D341Med (cell line): ENCODE data around the gene JPH3.

ENCODE experiments used
- DNase-seq: peaks from one replicate; pipeline ENCODE4 v3.0.0; 2012; ENCODE audit warnings: low spot score

JPH3 gene

DNA sequence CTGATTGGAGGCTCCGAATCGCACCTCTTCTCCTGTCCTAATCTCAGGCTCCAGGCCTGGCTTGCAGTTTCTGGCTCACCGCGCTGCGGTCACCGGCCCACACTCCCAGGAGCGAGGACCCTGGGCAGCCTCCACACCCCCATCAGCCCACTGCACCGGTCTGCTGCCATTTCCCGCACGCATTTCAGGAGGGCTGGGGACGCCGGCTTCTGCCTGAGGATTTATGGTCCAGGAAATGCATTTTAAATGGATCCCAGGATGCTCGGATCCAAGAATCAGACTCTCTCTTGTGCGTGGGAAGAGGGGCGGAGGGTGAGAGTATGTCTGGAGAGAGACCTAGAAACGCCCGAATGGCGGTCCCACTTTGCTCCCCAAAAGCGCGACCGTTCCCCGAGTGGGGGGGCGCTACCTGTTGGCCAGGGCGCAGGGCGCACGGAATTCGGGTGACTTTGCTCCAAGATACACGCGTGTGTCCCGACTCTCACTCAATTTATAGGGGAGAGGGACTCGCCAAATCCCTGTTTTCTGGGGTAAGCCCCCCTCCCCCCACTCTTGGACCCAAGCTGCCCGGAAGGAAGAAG is 817 bp upstream of the JPH3 start:
- no peak for DNase-seq

DNA sequence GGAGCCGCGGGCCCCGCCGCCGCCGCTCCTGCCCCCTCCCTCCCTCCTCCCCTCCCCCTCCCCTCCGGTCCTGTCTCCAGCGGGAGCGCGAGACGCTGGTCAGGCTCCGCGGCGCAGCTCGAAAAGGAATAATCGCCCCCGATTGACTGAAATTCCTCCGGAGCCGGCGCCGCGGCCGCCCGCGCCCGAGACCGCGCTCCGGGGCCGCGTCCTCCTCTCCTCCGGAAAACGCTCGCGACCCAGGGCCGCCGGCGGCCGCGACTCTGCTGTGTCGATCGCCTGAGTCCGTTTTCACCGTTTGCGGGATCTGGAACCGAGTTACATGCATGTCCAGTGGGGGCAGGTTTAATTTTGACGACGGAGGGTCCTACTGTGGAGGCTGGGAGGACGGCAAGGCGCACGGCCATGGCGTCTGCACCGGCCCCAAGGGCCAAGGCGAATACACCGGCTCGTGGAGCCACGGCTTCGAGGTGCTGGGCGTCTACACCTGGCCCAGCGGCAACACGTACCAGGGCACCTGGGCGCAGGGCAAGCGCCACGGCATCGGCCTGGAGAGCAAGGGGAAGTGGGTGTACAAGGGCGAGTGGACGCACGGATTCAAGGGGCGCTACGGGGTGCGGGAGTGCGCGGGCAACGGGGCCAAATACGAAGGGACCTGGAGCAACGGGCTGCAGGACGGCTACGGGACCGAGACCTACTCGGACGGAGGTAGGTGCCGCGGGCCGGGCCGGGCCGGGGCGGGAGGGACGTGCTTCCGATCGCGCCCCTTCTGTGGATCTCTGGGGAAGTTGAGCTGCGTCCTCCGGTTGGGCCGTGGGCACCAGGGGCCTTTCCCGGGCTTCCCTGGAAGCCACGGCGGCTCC is 744 bp downstream of the JPH3 start:
- peak; percentile 75 for DNase-seq

DNA sequence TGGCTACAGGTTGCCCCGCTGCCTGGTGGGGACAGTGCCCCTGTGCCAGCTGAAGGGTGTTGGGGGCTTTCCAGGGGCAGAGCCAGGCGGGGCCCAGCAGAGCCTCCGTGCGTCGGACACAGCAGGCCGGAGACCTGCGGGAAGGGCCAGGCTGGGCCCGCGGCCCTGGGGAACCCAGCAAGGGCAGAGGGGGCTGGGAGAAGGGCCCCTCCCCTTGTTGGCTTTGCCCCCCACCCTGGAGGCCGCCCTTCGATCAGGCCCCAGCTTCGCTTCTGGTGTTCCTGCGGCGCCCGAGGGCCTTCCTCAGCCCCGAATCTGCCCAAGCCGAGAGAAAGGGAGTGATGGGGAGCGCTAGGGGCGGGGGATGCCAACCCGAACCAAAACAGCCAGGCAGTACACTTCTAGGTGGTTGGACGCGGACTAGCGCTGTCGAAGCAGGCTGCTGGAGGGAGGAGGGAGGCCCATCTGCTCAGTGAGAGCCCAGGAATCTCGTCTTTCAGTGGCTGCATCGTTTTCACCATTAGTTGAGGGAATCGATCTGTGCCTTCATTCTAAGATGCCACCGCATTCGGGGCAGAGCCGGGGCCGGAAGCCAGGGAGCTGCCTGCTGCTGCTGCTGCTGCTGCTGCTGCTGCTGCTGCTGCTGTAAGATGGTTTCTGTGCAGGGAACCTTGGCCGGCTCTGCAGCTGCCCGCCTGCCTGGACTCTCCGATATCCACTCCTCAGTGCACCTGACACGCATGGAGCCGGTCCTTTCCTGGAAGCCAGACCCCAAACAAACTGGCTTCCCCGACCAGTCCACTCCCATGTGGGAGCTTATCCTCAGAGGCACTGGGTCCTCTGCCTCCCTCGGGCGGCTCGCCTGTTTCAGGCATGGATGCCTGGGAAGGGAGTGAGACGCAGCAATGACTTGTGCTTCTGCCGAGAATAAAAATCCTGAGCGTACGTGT is 1.7 kb downstream of the JPH3 start:
- peak; percentile 60 for DNase-seq

DNA sequence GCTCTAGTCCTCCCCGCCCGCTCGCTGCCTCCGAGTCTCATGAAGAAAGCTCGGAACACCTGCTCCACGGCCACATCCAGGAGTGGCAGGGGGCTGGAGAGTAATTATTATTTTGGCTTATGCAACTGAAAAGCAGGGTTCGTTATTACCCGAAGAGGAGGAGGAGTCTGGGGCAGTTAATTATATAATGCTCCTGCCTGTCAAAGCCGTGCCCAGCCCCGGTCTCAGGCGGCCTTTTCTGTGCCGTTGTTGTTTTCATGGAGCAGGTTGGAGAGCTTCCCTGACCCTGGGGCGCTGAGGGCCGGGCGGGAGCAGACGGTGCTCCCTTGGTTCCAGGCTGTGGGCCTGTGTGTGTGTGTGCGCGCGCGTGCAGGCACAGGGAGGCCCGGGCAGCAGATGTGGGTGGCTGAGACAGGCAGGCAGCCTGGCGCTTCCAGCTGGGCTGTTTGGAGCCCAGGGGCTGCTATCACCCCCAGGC is 2.4 kb downstream of the JPH3 start:
- no peak for DNase-seq

DNA sequence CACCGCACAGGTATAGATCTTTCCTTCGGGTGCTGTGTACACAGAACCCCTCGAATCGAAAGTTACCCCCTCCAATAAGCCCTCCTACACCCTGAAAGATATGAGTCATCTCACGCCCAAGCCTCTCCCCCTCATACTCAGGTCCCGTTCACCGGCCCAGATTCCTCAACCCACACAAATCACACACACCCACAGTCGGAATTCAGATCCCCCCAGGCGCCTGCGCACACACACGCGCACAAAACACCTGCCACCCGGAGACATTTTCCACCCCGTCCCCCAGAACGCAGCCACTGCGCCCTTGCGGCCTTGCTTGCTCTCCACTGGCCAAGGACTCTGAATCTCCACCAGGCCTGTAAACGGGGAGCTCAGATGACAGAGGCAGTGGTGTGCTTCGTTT is 4.9 kb downstream of the JPH3 start:
- DNase-seq: no peak

DNA sequence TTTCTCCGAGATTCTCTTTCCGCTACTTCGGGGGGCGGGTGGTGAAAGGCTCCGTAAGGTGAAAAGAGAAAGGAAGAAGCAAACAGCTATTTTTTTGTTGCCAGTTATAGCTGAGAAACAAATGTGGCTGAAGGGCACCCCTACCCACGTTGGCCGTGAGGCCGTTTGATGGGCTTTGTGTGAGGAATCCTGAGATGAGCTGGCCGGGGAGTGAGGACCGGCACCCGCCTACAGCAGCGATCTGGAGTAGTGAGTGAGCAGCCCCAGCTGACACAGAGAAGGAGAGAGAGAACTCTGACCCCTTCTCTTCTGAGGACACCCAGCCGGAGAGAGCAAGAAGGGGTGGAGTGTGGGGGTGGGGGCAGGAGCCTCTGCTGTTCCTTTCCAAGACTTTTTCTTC is 5.6 kb downstream of the JPH3 start:
- no peak for DNase-seq

DNA sequence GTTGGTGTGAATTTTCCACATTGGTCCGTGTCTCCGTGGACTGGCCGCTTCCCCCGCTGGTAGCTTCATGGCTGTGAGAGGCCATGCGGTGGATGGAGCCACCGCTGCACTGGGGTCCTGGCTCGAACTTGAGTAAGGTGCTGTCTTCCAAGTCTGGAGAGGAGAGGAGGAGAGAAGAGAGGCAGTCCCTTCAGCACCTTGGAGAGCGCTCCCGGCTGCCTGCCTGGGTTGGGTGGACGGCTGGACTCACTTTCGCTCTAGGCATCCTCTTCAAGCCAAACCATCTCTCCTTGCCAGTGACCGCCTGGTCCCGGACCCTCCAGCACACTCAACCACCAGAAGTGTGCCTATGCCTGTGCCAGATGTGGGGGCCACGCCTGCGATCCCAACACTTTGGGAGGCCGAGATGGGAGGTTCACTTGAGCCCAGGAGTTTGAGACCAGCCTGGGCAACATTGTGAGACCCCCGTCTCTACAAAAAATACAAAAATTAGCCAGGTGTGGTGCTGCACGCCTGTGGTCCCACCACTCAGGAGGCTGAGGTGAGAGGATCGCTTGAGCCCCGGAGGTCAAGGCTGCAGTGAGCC is 6.2 kb downstream of the JPH3 start:
- DNase-seq: no peak

DNA sequence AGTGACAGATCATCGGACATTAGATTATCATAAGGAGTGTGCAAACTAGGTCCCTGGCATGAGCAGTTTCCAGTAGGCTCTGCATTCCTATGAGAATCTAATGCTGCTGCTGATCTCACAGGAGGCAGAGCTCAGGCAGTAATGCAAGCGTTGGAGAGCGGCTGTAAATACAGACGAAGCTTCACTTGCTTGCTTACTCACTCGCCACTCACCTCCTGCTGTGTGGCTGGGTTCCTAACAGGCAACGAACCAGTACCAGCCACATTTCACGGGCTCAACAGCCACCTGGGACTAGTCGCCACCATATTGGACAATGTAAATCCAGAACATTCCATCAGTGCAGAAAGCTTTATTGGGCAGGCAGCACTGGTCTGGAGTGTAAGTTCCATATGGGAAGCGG is 7.7 kb downstream of the JPH3 start:
- no peak for DNase-seq

DNA sequence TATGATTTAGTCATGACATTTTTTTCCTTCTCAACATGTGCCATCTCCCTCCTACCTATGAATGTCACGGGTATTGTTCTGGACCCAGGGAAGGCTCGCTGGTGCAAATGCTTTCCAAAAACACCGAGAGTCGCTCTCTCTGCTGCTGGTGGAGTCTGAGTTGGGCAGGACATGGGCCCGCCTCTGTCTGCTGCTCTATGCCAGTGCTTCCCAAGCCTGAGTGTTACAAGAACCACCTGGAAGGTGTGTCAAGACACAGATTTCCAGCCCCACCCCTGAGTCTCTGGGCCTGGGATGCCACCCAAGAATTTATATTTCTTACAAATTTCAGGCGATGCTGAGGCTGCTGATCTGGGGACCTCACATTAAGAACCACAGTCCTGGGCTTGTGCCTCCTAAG is 9.1 kb downstream of the JPH3 start:
- DNase-seq: no peak

DNA sequence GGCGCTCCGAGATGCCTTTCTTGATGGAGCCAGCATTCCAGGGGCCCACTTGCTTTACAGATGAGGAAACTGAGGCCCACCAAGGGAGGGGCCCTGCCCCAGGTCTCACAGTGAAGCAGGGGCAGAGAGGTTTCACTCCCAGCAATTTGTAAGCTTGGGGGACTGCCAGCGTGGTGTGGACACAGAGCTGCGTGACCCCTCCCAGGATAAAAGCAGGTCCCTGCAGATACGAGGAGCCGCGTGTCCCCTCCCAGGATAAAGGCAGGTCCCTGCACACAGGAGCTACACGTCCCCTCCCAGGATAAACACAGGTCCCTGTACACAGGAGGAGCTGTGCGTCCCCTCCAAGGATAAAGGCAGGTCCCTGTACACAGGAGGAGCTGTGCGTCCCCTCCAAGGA is 11.7 kb downstream of the JPH3 start:
- no peak for DNase-seq

DNA sequence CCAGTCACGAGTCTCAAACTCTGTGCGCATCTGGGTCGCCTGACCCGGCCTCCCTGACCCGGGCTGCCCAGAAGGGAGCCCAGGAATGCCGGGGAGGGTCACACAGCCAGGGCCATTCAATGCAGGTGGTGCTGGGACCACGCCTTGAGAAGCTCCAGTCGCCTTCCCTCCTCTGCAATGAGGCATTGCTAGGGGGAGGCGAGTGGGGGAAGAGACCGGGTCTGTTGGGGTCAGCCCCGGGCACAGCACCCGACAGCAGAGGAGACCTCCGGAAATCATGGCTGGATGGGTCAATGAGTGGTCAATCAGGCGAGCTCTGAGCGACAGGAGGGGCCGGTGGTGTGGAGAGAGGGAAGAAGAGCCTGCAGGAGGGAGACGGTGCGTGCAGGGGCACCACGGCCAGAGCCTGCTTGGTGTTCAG is 13.3 kb downstream of the JPH3 start:
- no peak for DNase-seq

DNA sequence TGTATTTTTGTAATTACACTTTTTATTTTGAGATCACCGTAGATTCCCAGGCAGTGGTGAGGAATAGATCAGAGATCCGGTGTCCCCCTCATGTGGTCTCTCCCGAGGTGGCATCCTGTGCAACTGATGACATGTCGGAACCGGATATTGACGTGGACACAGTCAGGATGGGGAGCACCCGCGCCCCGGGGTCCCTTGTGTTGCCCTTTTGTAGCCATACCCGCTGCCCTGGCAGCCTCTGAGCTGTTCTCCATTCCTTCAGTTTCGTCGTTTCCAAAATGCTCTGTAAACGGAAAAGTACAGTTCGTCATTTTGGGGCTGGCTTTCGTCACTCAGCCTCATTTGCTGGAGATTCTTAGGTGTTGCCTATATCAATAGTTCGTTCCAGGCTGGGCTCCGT is 14.2 kb downstream of the JPH3 start:
- DNase-seq: no peak

DNA sequence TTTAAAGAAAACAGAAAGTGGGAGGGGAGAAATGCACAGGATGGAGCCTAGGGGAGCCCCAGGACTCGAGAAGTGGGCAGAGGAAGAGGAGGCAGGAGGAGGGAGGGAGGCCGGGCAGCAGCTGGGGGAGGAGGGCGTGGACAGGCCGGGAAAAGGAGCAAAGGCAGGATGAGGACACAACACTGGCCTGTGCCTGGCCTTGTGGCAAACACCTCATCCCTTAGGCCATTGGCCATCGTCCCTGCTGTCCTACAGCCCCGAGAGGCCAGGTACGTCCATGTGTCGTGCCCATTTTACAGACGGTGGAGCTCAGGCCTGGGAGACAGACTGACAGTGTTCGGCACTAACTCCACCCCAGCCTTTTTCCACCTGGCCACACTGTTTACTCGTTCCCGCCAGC is 15.9 kb downstream of the JPH3 start:
- no peak for DNase-seq

DNA sequence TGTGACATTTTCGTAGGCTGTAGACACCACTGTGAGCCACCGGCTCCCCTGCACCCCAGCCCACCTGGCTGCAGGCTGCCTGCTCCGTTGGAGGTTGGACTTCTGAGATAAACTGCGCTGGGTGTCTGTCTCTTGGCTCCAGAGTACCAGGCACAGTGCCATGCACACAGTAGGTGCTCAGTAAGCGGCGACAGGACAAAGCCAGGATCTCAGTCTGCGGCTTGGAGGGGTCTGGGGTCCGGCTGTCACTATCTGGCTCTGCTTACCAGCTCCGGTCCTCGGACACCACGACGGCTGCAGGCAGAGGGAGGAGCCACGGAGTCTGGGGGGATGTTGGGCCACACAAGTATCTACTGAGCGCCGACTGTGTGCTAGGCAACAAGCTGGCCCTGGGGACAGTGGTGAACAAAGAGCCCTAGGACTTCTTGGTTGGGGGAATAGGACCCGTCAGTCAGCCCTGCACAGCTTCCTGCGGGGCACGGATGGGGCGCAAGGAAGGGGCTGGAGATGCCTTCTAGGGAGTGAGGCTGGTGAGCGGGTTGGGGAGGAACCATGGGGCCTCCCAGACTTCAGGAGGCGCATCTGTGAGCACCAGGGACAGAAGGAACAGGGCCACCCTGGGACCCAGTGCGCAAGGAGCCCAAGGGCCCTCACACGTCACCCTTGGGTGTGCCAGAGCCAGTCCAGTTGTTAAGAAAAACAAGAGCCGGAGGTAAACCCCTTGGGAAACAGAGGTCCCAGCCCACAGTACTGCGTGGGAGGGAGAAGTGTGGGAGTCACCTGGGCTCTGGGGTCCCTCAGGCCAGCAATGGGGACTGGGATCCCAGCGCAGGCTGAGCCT is 17.3 kb downstream of the JPH3 start:
- no peak for DNase-seq

DNA sequence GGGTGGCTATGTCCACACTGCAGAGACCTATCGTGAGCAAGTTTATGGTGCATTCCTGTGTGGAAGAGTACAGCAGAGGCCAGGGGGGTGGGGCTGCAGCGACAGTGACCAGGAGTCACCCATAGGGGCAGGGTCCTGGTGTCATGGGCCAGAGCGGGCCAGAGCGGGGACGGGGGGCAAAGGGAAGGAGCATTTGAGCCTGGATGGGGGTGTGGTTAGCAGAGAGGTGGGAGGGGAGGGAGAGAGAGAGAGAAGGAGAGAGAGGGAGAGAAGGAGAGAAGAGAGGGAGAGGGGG is 17.8 kb downstream of the JPH3 start:
- DNase-seq: no peak

DNA sequence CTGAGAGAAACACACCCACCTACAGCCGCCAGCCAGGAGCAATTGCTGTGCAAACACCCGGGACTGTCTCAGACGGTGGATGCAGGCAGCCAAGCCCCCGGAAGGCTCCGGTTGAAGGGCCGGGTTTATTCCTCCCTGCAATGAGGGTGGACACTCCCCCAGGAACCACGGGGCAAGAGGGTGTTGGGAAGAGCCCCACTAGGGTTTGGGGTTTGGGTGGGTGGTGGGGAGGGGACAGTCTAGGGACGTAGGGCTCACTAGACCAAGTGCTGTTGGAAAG is 19.2 kb downstream of the JPH3 start:
- DNase-seq: no peak

DNA sequence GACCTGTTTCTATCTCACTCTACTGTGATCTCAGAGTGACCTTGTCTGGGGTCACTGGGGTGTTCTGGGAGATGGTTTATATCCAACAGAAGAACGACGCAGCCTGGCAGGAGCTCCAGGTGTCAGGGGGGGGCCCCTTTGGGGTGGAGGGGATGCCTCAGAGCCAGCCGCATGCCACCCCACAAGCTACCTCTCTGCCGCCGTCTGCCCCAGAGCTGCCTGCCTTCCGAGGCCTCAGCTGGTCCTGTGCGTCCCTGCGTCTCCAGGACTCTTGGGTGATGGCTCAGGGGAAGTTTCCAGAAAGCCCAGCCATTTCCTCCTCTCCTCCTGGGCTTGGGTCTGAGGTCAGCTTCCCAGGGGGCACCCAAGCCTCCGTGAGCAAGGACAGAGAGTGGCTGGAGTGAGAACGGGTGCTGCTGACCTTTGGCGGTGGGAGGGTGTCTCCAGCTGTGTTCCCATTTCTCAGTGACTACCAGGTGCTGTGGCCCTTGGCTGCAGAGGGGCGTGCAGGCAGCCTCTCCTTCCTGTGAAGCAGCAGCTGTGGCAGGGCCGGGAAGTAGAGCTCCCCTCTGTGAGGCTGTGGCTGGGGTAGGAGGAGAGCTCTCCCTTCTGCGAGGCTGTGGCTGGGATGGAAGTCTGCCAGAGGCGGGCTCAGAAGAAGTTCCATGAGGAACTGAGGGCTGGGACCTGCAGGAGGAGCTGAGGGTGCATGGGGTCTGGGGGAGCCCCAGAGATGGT is 19.8 kb downstream of the JPH3 start:
- no peak for DNase-seq

DNA sequence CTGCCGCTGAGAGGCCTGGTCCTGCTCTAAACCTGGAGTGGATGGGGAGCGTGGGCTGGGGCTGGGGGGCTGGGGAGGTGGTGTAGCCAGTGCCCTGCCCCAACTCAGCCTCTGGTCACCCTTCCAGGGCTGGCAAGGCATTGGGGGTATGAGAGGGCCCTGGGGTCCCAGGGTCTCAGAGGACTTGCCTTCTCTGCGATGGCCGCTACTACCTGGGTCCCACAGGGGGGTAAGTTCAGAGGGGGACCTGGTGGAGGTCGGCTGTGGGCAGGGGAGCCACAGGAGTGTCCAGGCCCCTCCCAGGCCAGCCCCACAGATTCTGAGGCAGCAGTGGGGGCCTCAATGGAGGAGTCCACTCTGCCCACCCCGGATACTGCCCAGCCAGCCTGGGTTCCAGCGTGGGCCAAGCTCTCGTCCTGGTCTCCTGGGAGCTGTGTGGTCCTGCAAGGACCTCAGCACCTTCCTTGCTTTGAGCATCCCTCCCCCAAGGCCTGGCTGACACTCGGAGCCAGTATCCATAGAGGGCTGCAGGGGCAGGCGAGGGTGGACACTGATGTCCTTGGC is 20.5 kb downstream of the JPH3 start:
- no peak for DNase-seq

DNA sequence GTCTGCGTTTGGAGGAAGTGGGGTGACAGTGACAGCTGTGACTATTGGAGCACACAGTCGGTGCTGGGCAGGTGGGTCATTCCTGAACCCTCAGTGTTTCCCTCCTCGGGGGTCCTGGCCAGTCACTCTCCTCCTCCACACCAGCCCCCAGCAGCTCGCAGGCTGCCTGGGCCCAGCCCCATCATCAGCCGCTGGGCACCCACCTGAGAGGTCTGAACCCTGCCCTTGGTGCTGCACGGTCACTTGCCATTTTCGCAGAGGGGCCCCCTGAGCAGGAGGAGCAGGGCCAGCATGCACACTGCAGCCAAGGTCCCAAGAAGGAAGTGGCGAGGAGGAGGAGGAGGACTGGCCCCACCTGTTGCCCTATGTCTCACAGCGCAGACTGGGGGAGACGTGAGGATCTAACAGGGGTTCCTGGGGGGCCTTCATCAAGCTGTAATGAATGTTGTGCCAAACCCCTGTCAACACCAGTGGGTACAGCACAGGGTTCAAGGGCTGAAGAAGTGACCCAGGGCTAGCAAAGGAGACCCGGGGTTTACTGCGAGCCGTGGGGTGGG is 23.0 kb downstream of the JPH3 start:
- DNase-seq: no peak

DNA sequence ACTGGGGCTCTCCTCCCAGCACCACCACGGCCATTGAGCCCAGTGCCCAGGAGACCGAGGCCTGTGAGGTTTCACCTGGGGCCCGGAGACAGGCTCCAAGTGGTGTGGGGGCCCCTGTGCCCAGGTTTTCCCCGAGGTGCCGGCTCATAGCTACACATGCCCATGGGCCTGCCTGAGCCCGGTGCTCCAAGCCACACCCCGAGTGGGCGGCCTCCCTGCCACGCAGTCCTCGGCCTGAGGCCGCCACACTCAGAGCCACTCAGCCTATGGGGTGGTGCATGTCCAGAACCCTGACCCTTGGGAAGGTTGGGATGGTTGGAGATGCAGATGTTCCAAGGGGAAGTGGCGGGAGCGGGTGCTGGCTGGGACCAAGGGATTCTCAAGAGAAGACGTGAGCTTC is 24.1 kb downstream of the JPH3 start:
- no peak for DNase-seq
